Stimulated activated CD4-positive, alpha-beta T cell treated with anti-CD3 and anti-CD28 coated beads, TNF-alpha, amount 100 ng/mL, for 48 hours (primary cell): Measurements from ENCODE around the gene AFAP1L1.

ENCODE experiments used
- DNase-seq, 3 donors: peaks; one replicate each; pipeline ENCODE4 v3.0.0-alpha.2; 2020; ENCODE audit warnings: low read depth in 3 of 3

AFAP1L1 gene

GRCh38 chr5:149271716-149272563 lies at the start of gene AFAP1L1:
Gene AFAP1L1 (plus strand): TSS chr5:149271859. CDS start chr5:149271969, 110 bp downstream.
- no peak for DNase-seq

- no peak for DNase-seq
Observed at GRCh38 chr5:149223081-149223848, 48.4 kb upstream of the AFAP1L1 start.

- no peak for DNase-seq
Observed at GRCh38 chr5:149224282-149224681, 47.4 kb upstream of the AFAP1L1 start.

GRCh38 chr5:149227168-149227826 lies 44.4 kb upstream of the AFAP1L1 start:
- no peak for DNase-seq

GRCh38 chr5:149228618-149229297 lies 42.9 kb upstream of the AFAP1L1 start:
- no peak for DNase-seq

GRCh38 chr5:149229298-149229937 lies 42.2 kb upstream of the AFAP1L1 start:
- DNase-seq, result no peak

- no peak for DNase-seq
Observed at GRCh38 chr5:149235841-149236240, 35.8 kb upstream of the AFAP1L1 start.

- DNase-seq, result no peak
Observed at GRCh38 chr5:149237662-149238061, 34.0 kb upstream of the AFAP1L1 start.

GRCh38 chr5:149238540-149238939 lies 33.1 kb upstream of the AFAP1L1 start:
- no peak for DNase-seq

GRCh38 chr5:149239917-149240316 lies 31.7 kb upstream of the AFAP1L1 start:
- no peak for DNase-seq

GRCh38 chr5:149240354-149240998 lies 31.2 kb upstream of the AFAP1L1 start:
- DNase-seq, result peak; percentile 51 to 75 (median 63)

- DNase-seq, result no peak
Observed at GRCh38 chr5:149242339-149242738, 29.3 kb upstream of the AFAP1L1 start.

GRCh38 chr5:149246906-149247305 lies 24.8 kb upstream of the AFAP1L1 start:
- no peak for DNase-seq

GRCh38 chr5:149247726-149248125 lies 23.9 kb upstream of the AFAP1L1 start:
- DNase-seq, result no peak

- no peak for DNase-seq
Observed at GRCh38 chr5:149251546-149251945, 20.1 kb upstream of the AFAP1L1 start.

GRCh38 chr5:149254506-149254905 lies 17.2 kb upstream of the AFAP1L1 start:
- no peak for DNase-seq

GRCh38 chr5:149256451-149256850 lies 15.2 kb upstream of the AFAP1L1 start:
- DNase-seq, result no peak

- no peak for DNase-seq
Observed at GRCh38 chr5:149257131-149257530, 14.5 kb upstream of the AFAP1L1 start.

- no peak for DNase-seq
Observed at GRCh38 chr5:149257889-149258705, 13.6 kb upstream of the AFAP1L1 start.

- DNase-seq, result no peak
Observed at GRCh38 chr5:149260761-149261160, 10.9 kb upstream of the AFAP1L1 start.
